Spleen (tissue), 11 donors: ENCODE measurements around the gene STKLD1. TPM values are rescaled to one million over a fixed set of nuclear protein-coding genes. Genes with fewer than 3 reads are reported as not detected.
A peak's percentile ranks its signal among the peaks of the same experiment; 100 is the strongest.

Experiments
- DNase-seq: peaks from one replicate; pipeline ENCODE4 v3.0.0-alpha.2; 2020
- H3K27ac ChIP-seq, 8 donors: fragments of 200-600 bp; sonication (generic) in 7 of 8; 1 replicate in 4 of 8; 2 replicates in 4 of 8; pipeline versions ENCODE4 v1.5.0 to v1.8.0; 2016 to 2021; ENCODE audit warnings: inconsistent platforms in 4 of 8, mild to moderate bottlenecking in 4 of 8, moderate library complexity in 1 of 8
- H3K27me3 ChIP-seq, 7 donors: fragments of 200-600 bp; sonication (generic) in 6 of 7; replicated peaks in 1 of 7; 1 replicate in 4 of 7; 2 replicates in 3 of 7; pipeline versions ENCODE4 v1.5.0 to v1.8.0; 2016 to 2021; ENCODE audit warnings: inconsistent platforms in 3 of 7, mild to moderate bottlenecking in 1 of 7
- H3K36me3 ChIP-seq, 6 donors: fragments of 200-600 bp; sonication (generic) in 5 of 6; 1 replicate in 4 of 6; 2 replicates in 2 of 6; pipeline versions ENCODE4 v1.5.0 to v1.8.0; 2016 to 2021; ENCODE audit warnings: inconsistent platforms in 2 of 6
- H3K4me1 ChIP-seq, 6 donors: fragments of 200-600 bp; sonication (generic) in 5 of 6; 1 replicate in 3 of 6; 2 replicates in 3 of 6; pipeline versions ENCODE4 v1.5.0 to v1.8.0; 2016 to 2021; ENCODE audit warnings: inconsistent platforms in 3 of 6
- H3K4me3 ChIP-seq, 8 donors: fragments of 200-600 bp; sonication (generic) in 7 of 8; 1 replicate in 4 of 8; 2 replicates in 4 of 8; pipeline versions ENCODE4 v1.5.0 to v1.8.0; 2016 to 2021; ENCODE audit warnings: inconsistent platforms in 4 of 8, mild to moderate bottlenecking in 4 of 8, moderate library complexity in 2 of 8
- H3K9me3 ChIP-seq, 8 donors: fragments of 200-600 bp; sonication (generic) in 7 of 8; 1 replicate in 4 of 8; 2 replicates in 4 of 8; pipeline versions ENCODE4 v1.5.0 to v1.8.0; 2016 to 2021; ENCODE audit warnings: inconsistent platforms in 4 of 8
- CTCF ChIP-seq, 11 experiments: fragments of 200-600 bp in 7 of 11; fragments of 450-650 bp in 4 of 11; sonication (generic) in 4 of 11; IDR thresholded peaks in 8 of 11; conservative IDR thresholded peaks in 3 of 11; 1 replicate in 7 of 11; 2 replicates in 4 of 11; pipeline versions ENCODE4 v1.4.0 to v1.8.0; 2016 to 2021; ENCODE audit warnings: antibody characterized with exemption in 11 of 11, inconsistent platforms in 4 of 11, mild to moderate bottlenecking in 1 of 11
- POLR2A ChIP-seq, 3 donors: fragments of 450-650 bp; IDR thresholded peaks; one replicate each; pipeline ENCODE4 v1.5.1; 2017; ENCODE audit warnings: antibody characterized with exemption in 3 of 3, mild to moderate bottlenecking in 1 of 3
- POLR2AphosphoS5 ChIP-seq, 3 donors: sonication (generic); formaldehyde crosslinking; IDR thresholded peaks; one replicate each; pipeline ENCODE4 v1.5.1; 2017; ENCODE audit warnings: antibody characterized with exemption in 3 of 3
- WGBS, 5 donors: extraction: QIAGEN DNeasy Blood & Tissue Kit in 3 of 5; methylation state at CpG; one replicate each; pipeline versions ENCODE4 v1.1.5 to v1.1.7; 2013 to 2018; 5-methylcytosine and 5-hydroxymethylcytosine counted together
- intact Hi-C: fragments of 100-400 bp; cut with DNase I; formaldehyde crosslinking; loops from one replicate; pipeline ENCODE4 v1.15.0; 2023; ENCODE audit warnings: low total_unique reads
- polyA plus RNA-seq, 3 donors: library from polyadenylated mRNA; stranded (reverse); fragments of 200-250 nt; gene quantifications; one replicate each; pipeline ENCODE4 v1.2.1, GENCODE V29; 2013
- total RNA-seq, 7 donors: library from RNA; depleted of rRNA in 3 of 7; stranded (reverse); fragments of >200 nt in 3 of 7; fragmentation: NEBNext Ultra II Directional in 4 of 7; extraction: Animal tissue kit (Norgen Biotek cat#: 25700) in 4 of 7; gene quantifications; one replicate each; pipeline versions ENCODE4 v1.1.0 to v1.2.1, GENCODE V29; 2016 to 2021
- donor health status: healthy with polysubstance abuse.
- donor health status: DM: no; HTN: no; CAD: no; lungs with moderate emphysema.
- donor health status: DM: no; HTN: no; CAD: no.
- donor health status: Bipolar disorder and iron deficiency.
- donor health status: healthy.
- donor health status: DM: no; HTN: no; CAD: no.
- donor health status: DM: yes; HTN: yes; CAD: no.

Gene STKLD1
- total and polyA plus RNA-seq, 10 donors, result 0.29 to 1.5 (median 0.95) TPM; not detected in 2

GRCh38 chr9:133351526-133351907 is 24.6 kb upstream of the STKLD1 start:
- 93 to 100% (median 97%) methylated on average over 3 of the region's 3 CpGs for WGBS, 5 donors
- peaks cover 29 to 84% (median 50%) of the 10 kb centered on the region in 6 donors for H3K4me1 ChIP-seq
- H3K4me3 ChIP-seq, result no peak overlapping the region
- peak overlapping the region in 1 of 8 donors; percentile 6 for H3K27ac ChIP-seq
- no peak for DNase-seq
- H3K36me3 ChIP-seq, result peaks cover 8 to 60% (median 50%) of the 10 kb centered on the region in 6 donors
- no peaks in the 10 kb centered on the region for H3K27me3 ChIP-seq
- no peaks in the 10 kb centered on the region for H3K9me3 ChIP-seq
- intact Hi-C loops, result no loop called here
- TF ChIP-seq POLR2AphosphoS5 (IDR thresholded peaks at IDR 0.05), result no peak
- TF ChIP-seq POLR2A (IDR thresholded peaks at IDR 0.05), result no peak
- TF ChIP-seq CTCF (IDR thresholded peaks at IDR 0.05 in 8 of 11, conservative IDR thresholded peaks at IDR 0.05 in 3 of 11), result no peak

- TF ChIP-seq CTCF (IDR thresholded peaks at IDR 0.05 in 8 of 11, conservative IDR thresholded peaks at IDR 0.05 in 3 of 11) (peak in 9 of 11 experiments; percentile 20 to 59 (median 41)), POLR2A (IDR thresholded peaks at IDR 0.05) (no peak), POLR2AphosphoS5 (IDR thresholded peaks at IDR 0.05) (peak in 2 of 3 donors; percentile 32 to 55)
- Histone ChIP-seq H3K4me3 (no peak overlapping the region), H3K36me3 (peaks cover 8 to 60% (median 50%) of the 10 kb centered on the region in 6 donors), H3K9me3 (no peaks in the 10 kb centered on the region), H3K27me3 (no peaks in the 10 kb centered on the region), H3K4me1 (peaks cover 26 to 83% (median 48%) of the 10 kb centered on the region in 6 donors), H3K27ac (peak overlapping the region in 1 of 8 donors; percentile 6)
- no peak for DNase-seq
- intact Hi-C loops, result no loop called here
- WGBS, 5 donors, result 76 to 83% (median 79%) methylated on average over 14 of the region's 14 CpGs
Observed at GRCh38 chr9:133351908-133352634, 24.1 kb upstream of the STKLD1 start.

- peak in 2 of 3 donors; percentile 1 to 38 for TF ChIP-seq POLR2AphosphoS5 (IDR thresholded peaks at IDR 0.05)
- no peak for TF ChIP-seq CTCF (IDR thresholded peaks at IDR 0.05 in 8 of 11, conservative IDR thresholded peaks at IDR 0.05 in 3 of 11)
- no peaks in the 10 kb centered on the region for H3K9me3 ChIP-seq
- H3K4me1 ChIP-seq, result peaks cover 30 to 86% (median 52%) of the 10 kb centered on the region in 6 donors
- no peak for DNase-seq
- H3K27me3 ChIP-seq, result no peaks in the 10 kb centered on the region
- H3K4me3 ChIP-seq, result no peak overlapping the region
- peaks cover 8 to 62% (median 50%) of the 10 kb centered on the region in 6 donors for H3K36me3 ChIP-seq
- no peak overlapping the region for H3K27ac ChIP-seq
- WGBS, 5 donors, result 68 to 83% (median 77%) methylated on average over 8 of the region's 8 CpGs
- intact Hi-C loops, result no loop called here
Observed at GRCh38 chr9:133352635-133353340, 23.4 kb upstream of the STKLD1 start.

GRCh38 chr9:133353548-133353947 is 22.6 kb upstream of the STKLD1 start:
- H3K4me1 ChIP-seq, result peaks cover 30 to 90% (median 58%) of the 10 kb centered on the region in 6 donors
- H3K27me3 ChIP-seq, result no peaks in the 10 kb centered on the region
- H3K27ac ChIP-seq, result no peak overlapping the region
- H3K9me3 ChIP-seq, result no peaks in the 10 kb centered on the region
- 78 to 96% (median 87%) methylated on average over 5 of the region's 5 CpGs for WGBS, 5 donors
- H3K36me3 ChIP-seq, result peaks cover 8 to 69% (median 50%) of the 10 kb centered on the region in 6 donors
- no peak for DNase-seq
- TF ChIP-seq POLR2A (IDR thresholded peaks at IDR 0.05) (no peak), POLR2AphosphoS5 (IDR thresholded peaks at IDR 0.05) (peak; percentile 18 to 57 (median 20)), CTCF (IDR thresholded peaks at IDR 0.05 in 8 of 11, conservative IDR thresholded peaks at IDR 0.05 in 3 of 11) (no peak)
- no peak overlapping the region for H3K4me3 ChIP-seq
- intact Hi-C loops, result no loop called here
